ENCODE measurements around the gene TNFRSF18.

Gene TNFRSF18

DNA sequence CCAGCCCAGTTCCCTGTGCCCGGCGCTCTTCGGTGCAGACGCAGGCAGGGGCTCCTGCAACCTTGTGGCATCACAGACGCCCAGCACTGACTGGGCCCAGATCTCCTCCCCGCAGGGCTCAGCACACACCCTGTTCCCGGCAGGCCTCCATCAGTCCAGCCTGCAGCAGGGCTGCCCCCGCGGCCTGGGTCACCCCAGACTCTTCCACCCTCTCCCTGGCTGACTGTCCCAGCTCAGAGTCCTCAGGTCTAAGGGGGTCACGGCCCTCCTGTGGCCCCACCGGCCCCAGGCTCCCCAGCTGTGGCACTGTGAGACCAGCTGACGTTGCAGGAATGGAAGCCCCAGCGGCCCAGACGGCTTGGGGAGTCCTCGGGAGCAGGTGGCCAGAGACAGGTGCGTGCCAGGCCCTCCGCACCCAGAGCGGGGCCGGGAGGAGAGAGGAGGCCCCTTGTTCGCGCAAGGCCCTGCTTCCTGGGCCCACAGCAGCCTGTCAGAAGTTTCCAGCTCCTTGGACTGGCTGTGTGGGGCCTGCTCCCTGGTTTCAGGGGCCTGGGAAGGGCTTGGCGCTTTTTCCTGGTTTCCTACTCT is 29.9 kb upstream of the TNFRSF18 start:
- TF ChIP-seq, protein P1, sequence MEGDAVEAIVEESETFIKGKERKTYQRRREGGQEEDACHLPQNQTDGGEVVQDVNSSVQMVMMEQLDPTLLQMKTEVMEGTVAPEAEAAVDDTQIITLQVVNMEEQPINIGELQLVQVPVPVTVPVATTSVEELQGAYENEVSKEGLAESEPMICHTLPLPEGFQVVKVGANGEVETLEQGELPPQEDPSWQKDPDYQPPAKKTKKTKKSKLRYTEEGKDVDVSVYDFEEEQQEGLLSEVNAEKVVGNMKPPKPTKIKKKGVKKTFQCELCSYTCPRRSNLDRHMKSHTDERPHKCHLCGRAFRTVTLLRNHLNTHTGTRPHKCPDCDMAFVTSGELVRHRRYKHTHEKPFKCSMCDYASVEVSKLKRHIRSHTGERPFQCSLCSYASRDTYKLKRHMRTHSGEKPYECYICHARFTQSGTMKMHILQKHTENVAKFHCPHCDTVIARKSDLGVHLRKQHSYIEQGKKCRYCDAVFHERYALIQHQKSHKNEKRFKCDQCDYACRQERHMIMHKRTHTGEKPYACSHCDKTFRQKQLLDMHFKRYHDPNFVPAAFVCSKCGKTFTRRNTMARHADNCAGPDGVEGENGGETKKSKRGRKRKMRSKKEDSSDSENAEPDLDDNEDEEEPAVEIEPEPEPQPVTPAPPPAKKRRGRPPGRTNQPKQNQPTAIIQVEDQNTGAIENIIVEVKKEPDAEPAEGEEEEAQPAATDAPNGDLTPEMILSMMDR (conservative IDR thresholded peaks at IDR 0.05; ENCODE audit: low read length), result no peak
- TF ChIP-seq EZH2phosphoT487 (IDR thresholded peaks at IDR 0.05; ENCODE audit: borderline replicate concordance), result no peak
- H2AFZ ChIP-seq (ENCODE audit: low read length), result no peak overlapping the region
- H3K4me1 ChIP-seq (ENCODE audit: insufficient read depth, low read length, poor library complexity, severe bottlenecking), result peaks cover 11% of the 10 kb centered on the region
- no peaks in the 10 kb centered on the region for H3F3A ChIP-seq (ENCODE audit: low read depth)
- H3K9ac ChIP-seq (ENCODE audit: low read depth, low read length, poor library complexity, severe bottlenecking), result no peak overlapping the region
- H3K27me3 ChIP-seq (ENCODE audit: insufficient read depth, low read length, poor library complexity, severe bottlenecking), result no peaks in the 10 kb centered on the region
- no peaks in the 10 kb centered on the region for H3K36me3 ChIP-seq (ENCODE audit: insufficient read depth, low read length)
- H4K20me1 ChIP-seq (ENCODE audit: insufficient read depth, low read length, poor library complexity, severe bottlenecking), result peaks cover 3% of the 10 kb centered on the region
- no peak overlapping the region for H3K4me2 ChIP-seq (ENCODE audit: low read depth, low read length, poor library complexity, severe bottlenecking)
- H3K9me3 ChIP-seq (ENCODE audit: insufficient read depth, low read depth, low read length), result no peaks in the 10 kb centered on the region
- peaks cover 35% of the 10 kb centered on the region for H3K79me2 ChIP-seq (ENCODE audit: insufficient read depth, low read length)
- H3K9me2 ChIP-seq (replicated peaks; ENCODE audit: low read depth, low read length), result no peaks in the 10 kb centered on the region
- H3K4me3 ChIP-seq (ENCODE audit: low read length, poor library complexity, severe bottlenecking), result no peak overlapping the region

DNA sequence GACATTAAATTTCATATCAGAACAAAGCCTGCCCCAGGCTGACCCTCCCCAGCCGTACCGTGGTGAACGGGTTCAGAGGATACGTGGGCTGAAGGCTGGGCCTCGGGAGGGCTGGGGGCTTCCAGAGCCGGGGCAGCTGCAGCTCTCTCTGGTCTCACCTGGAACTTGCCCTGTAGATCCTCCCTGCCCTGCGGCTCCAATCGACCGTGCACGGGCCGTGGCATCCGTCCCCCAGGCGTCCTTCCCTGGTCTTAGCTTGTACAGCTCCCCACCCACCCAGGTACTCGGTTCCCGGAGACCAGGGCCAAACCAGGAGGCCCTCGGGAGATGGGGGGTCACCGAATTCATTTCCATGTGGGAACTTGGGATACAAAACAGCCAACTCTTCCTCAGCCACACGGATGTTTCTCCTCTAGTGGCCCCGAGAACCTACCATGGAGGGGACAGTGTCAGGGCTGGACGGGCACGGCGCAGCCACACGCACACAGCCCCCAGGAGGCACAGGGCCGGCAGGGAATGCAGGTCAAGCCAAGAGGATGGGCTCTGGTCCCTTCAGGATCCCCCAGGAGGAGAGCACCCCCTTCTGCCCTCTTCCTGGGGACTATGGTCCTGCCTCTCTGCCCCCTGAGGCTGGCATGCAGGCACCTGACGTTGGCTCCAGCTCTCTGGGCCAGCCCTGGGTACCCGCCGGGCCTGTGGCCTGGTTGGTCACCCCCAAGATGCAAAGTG is 28.8 kb upstream of the TNFRSF18 start:
- Histone ChIP-seq H3K4me3 (ENCODE audit: low read length, poor library complexity, severe bottlenecking) (no peak overlapping the region), H3K9ac (ENCODE audit: low read depth, low read length, poor library complexity, severe bottlenecking) (no peak overlapping the region), H4K20me1 (ENCODE audit: insufficient read depth, low read length, poor library complexity, severe bottlenecking) (peaks cover 3% of the 10 kb centered on the region), H3K4me1 (ENCODE audit: insufficient read depth, low read length, poor library complexity, severe bottlenecking) (peaks cover 12% of the 10 kb centered on the region), H3K27me3 (ENCODE audit: insufficient read depth, low read length, poor library complexity, severe bottlenecking) (no peaks in the 10 kb centered on the region), H3K9me2 (replicated peaks; ENCODE audit: low read depth, low read length) (no peaks in the 10 kb centered on the region), H2AFZ (ENCODE audit: low read length) (no peak overlapping the region), H3K79me2 (ENCODE audit: insufficient read depth, low read length) (peaks cover 46% of the 10 kb centered on the region), H3F3A (ENCODE audit: low read depth) (no peaks in the 10 kb centered on the region), H3K36me3 (ENCODE audit: insufficient read depth, low read length) (no peaks in the 10 kb centered on the region), H3K9me3 (ENCODE audit: insufficient read depth, low read depth, low read length) (no peaks in the 10 kb centered on the region), H3K4me2 (ENCODE audit: low read depth, low read length, poor library complexity, severe bottlenecking) (peak overlapping the region; percentile 87)
- TF ChIP-seq EZH2phosphoT487 (IDR thresholded peaks at IDR 0.05; ENCODE audit: borderline replicate concordance), result no peak

DNA sequence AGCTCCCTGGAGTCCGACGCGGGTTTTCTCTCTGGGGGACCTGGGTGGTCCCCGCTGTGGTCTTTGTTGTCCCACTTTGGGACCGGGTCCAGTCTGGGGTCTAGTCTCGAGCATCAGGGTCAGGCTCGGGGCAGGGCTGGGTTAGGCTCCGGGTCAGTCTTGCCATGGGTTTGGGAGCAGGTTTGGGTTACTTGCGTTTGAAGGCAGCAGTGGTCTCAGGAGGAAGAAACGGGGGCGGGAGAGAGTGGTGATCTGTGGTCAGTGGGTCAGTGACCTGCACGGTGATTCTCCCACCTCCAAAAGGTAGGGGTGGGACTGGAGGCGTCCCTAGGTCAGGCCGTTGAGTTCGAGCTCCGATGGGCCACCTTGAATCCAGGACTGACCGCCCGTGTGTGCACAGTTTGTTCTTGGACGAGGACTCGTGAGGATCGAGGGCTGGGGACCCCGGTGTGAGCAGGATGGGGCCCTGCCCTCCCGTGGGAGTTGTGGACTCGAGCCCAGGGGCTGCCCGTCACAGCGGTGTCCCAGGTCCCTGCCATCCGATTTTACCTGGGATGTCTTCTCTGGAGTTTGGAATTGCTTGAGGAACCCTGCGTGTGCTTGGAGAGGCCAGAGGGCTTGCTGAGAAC is 27.9 kb upstream of the TNFRSF18 start:
- no peak overlapping the region for H2AFZ ChIP-seq (ENCODE audit: low read length)
- peak overlapping the region; percentile 72 for H3K4me3 ChIP-seq (ENCODE audit: low read length, poor library complexity, severe bottlenecking)
- no peaks in the 10 kb centered on the region for H3K9me3 ChIP-seq (ENCODE audit: insufficient read depth, low read depth, low read length)
- H3K36me3 ChIP-seq (ENCODE audit: insufficient read depth, low read length), result no peaks in the 10 kb centered on the region
- H3K4me2 ChIP-seq (ENCODE audit: low read depth, low read length, poor library complexity, severe bottlenecking), result peak overlapping the region; percentile 87
- TF ChIP-seq EZH2phosphoT487 (IDR thresholded peaks at IDR 0.05; ENCODE audit: borderline replicate concordance), result no peak
- TF ChIP-seq, protein P1 (conservative IDR thresholded peaks at IDR 0.05; ENCODE audit: low read length), result no peak
- H3K9me2 ChIP-seq (replicated peaks; ENCODE audit: low read depth, low read length), result no peaks in the 10 kb centered on the region
- peaks cover 18% of the 10 kb centered on the region for H3K4me1 ChIP-seq (ENCODE audit: insufficient read depth, low read length, poor library complexity, severe bottlenecking)
- peaks cover 5% of the 10 kb centered on the region for H4K20me1 ChIP-seq (ENCODE audit: insufficient read depth, low read length, poor library complexity, severe bottlenecking)
- no peaks in the 10 kb centered on the region for H3F3A ChIP-seq (ENCODE audit: low read depth)
- peaks cover 55% of the 10 kb centered on the region for H3K79me2 ChIP-seq (ENCODE audit: insufficient read depth, low read length)
- H3K9ac ChIP-seq (ENCODE audit: low read depth, low read length, poor library complexity, severe bottlenecking), result peak overlapping the region; percentile 66
- no peaks in the 10 kb centered on the region for H3K27me3 ChIP-seq (ENCODE audit: insufficient read depth, low read length, poor library complexity, severe bottlenecking)
